VCaP (cell line): ENCODE results near the gene CHMP4A.

Source experiments
- H3K27ac ChIP-seq: fragments of 450-650 bp; 2 replicates; pipeline ENCODE4 v1.5.1; 2017
- CTCF ChIP-seq: fragments of 450-650 bp; conservative IDR thresholded peaks from 2 replicates; pipeline ENCODE4 v1.5.1; 2017; ENCODE audit warnings: mild to moderate bottlenecking, moderate library complexity

CHMP4A gene

GRCh38 chr14:24162093-24162492, 51.2 kb downstream of the CHMP4A start:
- H3K27ac ChIP-seq, result peak overlapping the region; percentile 62; the same call in 1 of the 2 replicates
- TF ChIP-seq CTCF, result no peak

DNA sequence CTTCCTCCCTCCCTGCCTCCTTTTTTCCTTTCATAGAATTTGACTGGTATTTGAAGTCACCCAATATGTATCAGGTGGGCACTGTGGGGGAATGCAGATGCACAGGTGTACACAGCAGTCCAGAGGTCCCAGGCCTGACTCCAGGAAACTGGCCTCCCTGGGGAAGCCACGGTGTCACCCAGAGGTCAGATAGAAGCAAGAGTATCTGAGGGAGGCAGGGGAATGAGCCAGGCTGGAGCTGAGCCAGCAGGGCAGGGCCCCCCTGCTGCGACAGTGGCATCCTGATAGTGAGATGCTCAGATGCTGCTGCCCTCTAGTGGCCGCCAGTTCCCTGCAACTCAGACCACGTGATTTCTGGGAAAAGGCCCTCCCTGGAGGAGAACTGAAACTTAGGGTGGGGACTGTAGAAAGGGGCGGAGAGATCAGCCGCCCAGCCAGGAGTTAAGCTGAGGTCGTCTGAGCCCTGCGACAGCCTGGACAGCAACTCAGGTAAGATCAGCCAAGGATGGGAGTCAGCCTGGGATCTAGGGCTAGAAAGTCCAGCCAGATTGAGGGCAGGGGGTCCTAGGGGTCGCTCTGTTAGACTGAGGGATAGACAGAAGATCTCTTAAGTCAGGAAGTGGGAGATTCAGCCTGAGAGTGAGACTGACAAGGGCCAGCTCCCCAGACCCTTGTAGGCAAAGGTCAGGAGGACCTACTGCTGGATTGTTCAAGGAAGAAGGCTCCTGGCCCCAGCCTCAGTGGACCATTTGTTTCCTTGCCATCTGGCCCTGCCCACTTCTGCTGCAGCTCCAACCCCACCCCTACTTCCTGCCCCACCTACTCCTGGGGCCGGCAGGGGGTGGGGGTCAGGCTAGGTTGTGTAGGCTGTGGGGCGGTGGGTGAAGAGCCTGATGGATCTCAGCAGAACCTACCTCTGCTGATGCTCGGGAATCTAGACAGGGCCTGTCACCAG, 52.2 kb downstream of the CHMP4A start, which contains the start of gene IRF9:
Gene IRF9, plus strand, starts transcription at position 416 of the 955 bp plus-strand sequence. CDS start 880 bp downstream, outside the sequence.
- H3K27ac ChIP-seq, result peak within 1 kb of the TSS; percentile 62
- TF ChIP-seq CTCF, result peak; percentile 94

DNA sequence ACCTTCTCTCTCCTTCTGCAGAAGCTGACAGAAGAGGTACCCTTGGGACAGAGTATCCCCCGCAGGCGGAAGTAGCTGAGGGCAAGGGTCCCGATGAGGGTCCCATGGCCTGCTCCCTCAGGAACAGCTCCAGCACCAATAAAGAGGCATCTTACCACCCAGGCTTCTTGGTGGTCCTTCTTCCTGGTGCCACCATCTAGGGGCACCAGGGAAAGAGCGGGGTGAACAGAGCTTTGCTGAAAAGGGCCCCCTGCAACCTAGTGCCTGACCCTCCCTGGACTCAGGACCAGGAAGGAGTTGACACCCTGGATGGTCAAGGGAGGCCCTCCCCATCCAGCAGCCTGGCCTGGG, 52.8 kb downstream of the CHMP4A start:
- TF ChIP-seq CTCF, result no peak

DNA sequence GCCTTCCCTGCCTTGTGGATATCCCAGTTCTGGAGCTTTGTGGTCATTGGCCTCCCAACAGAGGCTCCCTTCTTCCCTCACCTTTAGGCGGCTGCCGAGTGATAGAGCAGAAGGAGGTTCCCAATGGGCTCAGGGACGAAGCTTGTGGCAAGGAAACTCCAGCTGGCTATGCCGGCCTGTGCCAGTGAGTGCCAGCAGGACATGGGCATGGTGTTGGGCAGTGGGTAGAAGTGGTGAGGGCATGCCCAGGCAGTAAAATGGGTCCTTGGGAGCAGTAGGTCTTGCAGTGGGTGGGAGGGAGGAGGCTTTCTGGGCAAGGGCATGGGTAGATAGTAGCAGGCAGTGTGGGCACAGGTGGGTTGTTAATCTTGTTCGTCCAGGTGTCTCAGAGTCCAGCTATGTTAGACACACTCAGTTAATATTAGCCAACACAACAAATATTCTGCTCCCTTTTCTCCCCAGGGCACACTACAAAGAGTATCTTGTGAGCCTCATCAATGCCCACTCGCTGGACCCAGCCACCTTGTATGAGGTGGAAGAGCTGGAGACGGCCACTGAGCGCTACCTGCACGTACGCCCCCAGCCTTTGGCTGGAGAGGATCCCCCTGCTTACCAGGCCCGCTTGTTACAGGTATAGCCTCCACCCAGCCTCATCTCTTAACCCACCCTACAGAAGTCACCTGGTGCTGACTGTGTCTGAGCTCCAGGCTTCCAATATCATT, 53.4 kb downstream of the CHMP4A start:
- TF ChIP-seq CTCF, result no peak
- peak overlapping the region; percentile 62 for H3K27ac ChIP-seq

More for the DNA sequence above, 52.8 kb downstream of the CHMP4A start:
- peak overlapping the region; percentile 62 for H3K27ac ChIP-seq
